Thoracic aorta (tissue), 2 donors: ENCODE results near the gene TUBGCP2. TPM values are rescaled to one million over a fixed set of nuclear protein-coding genes. Genes with fewer than 3 reads are reported as not detected.

Source experiments
- ATAC-seq: fragments of 150-250 bp; one replicate; pipeline ENCODE4 v1.8.0; 2017; ENCODE audit warnings: low read depth; ENCODE audit not compliant: insufficient number of reproducible peaks, low FRiP score
- DNase-seq: peaks from one replicate; pipeline ENCODE4 v3.0.0-alpha.2; 2020; ENCODE audit warnings: low spot score
- H3K27ac ChIP-seq, 2 donors: fragments of 200-600 bp; sonication (generic); 1 replicate in 1 of 2; 2 replicates in 1 of 2; pipeline ENCODE4 v1.5.1; 2016; ENCODE audit warnings: mild to moderate bottlenecking in 2 of 2, moderate library complexity in 2 of 2
- H3K27me3 ChIP-seq: fragments of 200-600 bp; sonication (generic); replicated peaks from 2 replicates; pipeline ENCODE4 v1.6.0; 2016; ENCODE audit warnings: mild to moderate bottlenecking; ENCODE audit not compliant: insufficient read depth
- H3K36me3 ChIP-seq: fragments of 200-600 bp; sonication (generic); one replicate; pipeline ENCODE4 v1.5.1; 2016
- H3K4me1 ChIP-seq, 2 donors: fragments of 200-600 bp; sonication (generic); 1 replicate in 1 of 2; 2 replicates in 1 of 2; pipeline versions ENCODE4 v1.5.1 to v1.6.0; 2016; ENCODE audit warnings: low read depth in 2 of 2, mild to moderate bottlenecking in 1 of 2; ENCODE audit not compliant: control insufficient read depth in 1 of 2
- H3K4me3 ChIP-seq: fragments of 200-600 bp; sonication (generic); 2 replicates; pipeline ENCODE4 v1.5.1; 2016; ENCODE audit warnings: mild to moderate bottlenecking
- H3K9me3 ChIP-seq: fragments of 200-600 bp; sonication (generic); 2 replicates; pipeline ENCODE4 v1.5.1; 2016
- total RNA-seq, 2 donors: library from RNA; depleted of rRNA; stranded (reverse); fragments of >200 nt; gene quantifications; one replicate each; pipeline versions ENCODE4 v1.1.0 to v1.2.3, GENCODE V29; 2016
- TF ChIP-seq, protein P1 (sequence below): fragments of 200-600 bp; sonication (generic); IDR thresholded peaks from one replicate; pipeline ENCODE4 v1.5.1; 2019; ENCODE audit warnings: antibody characterized with exemption

TUBGCP2 gene
- total RNA-seq, 2 donors from 2014 or later = 51.2 to 65.5 TPM

DNA sequence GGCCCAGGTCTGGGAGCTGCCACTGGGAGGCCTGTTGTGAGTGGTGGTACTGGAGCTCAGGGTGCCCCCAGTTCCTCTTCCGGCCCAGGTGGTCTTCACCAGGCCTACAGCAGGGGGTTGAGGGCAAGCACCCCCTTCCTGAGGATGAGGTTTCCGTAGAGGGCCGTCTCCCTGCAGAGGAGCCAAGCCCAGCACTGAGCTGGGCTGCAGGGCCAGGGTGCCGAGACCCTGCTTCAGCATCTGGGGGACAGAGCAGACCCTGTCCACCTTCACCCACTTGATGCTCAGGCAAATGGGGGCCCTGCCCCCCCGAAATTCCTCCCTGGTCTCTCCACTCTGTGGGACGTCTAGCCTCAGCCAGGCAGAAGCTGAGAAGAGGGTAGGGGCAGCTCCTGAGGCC, 46.6 kb upstream of the TUBGCP2 start:
- H3K27ac ChIP-seq = no peak overlapping the region
- ATAC-seq (no peak), DNase-seq (no peak)
- no peaks in the 10 kb centered on the region for H3K9me3 ChIP-seq
- TF ChIP-seq, protein P1, sequence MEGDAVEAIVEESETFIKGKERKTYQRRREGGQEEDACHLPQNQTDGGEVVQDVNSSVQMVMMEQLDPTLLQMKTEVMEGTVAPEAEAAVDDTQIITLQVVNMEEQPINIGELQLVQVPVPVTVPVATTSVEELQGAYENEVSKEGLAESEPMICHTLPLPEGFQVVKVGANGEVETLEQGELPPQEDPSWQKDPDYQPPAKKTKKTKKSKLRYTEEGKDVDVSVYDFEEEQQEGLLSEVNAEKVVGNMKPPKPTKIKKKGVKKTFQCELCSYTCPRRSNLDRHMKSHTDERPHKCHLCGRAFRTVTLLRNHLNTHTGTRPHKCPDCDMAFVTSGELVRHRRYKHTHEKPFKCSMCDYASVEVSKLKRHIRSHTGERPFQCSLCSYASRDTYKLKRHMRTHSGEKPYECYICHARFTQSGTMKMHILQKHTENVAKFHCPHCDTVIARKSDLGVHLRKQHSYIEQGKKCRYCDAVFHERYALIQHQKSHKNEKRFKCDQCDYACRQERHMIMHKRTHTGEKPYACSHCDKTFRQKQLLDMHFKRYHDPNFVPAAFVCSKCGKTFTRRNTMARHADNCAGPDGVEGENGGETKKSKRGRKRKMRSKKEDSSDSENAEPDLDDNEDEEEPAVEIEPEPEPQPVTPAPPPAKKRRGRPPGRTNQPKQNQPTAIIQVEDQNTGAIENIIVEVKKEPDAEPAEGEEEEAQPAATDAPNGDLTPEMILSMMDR = no peak
- no peaks in the 10 kb centered on the region for H3K36me3 ChIP-seq
- H3K4me1 ChIP-seq = peaks cover 3 to 21% of the 10 kb centered on the region in 2 donors
- H3K4me3 ChIP-seq = no peak overlapping the region
- H3K27me3 ChIP-seq = no peaks in the 10 kb centered on the region

DNA sequence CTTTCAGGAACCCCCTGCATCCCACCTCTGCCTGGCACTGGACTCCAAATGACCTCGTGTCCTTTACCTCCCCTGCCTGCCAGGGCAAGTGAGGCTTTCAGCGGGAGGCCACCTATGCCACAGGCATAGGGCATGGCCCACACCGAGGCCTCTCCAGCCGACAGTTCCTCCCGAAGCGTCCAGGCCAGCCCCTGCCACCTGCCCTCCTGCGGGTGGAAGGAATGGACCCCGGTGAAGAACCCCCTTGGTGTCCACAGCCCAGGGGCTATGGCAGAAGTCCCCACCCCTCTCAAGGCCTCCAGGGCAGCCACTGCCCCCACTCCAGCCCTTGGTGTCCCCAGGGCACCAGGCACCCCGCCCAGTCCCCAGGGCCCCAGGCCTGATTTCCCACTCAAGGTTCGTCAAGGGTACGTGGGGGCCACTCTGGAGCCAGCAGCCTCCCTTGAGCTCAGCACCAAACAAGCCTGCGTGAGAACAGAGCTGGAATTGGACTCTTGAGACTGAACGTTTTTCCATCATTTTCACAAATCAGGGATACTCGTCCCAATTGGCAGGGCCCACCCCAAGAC, 46.1 kb upstream of the TUBGCP2 start:
- Histone ChIP-seq H3K4me1 (peaks cover 3 to 21% of the 10 kb centered on the region in 2 donors), H3K4me3 (no peak overlapping the region), H3K36me3 (no peaks in the 10 kb centered on the region), H3K27ac (no peak overlapping the region), H3K27me3 (no peaks in the 10 kb centered on the region), H3K9me3 (no peaks in the 10 kb centered on the region)
- TF ChIP-seq, protein P1 = no peak
- no peak for ATAC-seq
- no peak for DNase-seq

DNA sequence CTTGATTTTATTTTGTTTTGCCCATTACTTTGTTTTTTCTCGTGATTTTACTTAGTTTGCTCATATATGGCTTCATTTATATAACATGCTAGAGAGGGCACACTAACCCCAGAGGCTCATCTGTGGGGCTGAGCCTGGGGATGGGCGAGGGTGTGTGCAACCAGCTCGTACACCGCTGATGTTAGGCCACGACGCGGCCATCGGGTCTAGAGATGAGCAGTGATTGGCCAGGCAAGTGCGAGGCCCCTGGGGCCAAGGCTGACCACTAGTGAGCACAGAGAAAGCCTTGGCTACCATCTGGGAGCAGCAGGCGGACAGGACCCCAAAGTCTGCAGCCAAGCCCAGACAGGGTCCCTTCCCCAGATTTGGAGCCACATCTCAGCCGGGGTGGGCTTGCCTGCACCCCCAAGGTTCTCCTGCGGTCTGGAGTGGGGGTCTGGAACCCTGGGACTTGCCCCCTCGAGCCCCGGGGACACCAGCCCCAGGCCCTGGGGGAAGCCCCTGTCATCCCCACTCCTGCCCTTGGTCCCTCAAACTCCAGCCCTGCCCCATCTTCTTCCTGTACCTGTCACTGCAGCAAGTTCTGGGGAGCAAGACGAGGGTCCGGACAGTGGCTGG, 45.4 kb upstream of the TUBGCP2 start:
- Histone ChIP-seq H3K9me3 (no peaks in the 10 kb centered on the region), H3K4me1 (peaks cover 3 to 21% of the 10 kb centered on the region in 2 donors), H3K27ac (no peak overlapping the region), H3K4me3 (no peak overlapping the region), H3K36me3 (no peaks in the 10 kb centered on the region), H3K27me3 (no peaks in the 10 kb centered on the region)
- TF ChIP-seq, protein P1 = no peak
- no peak for DNase-seq
- ATAC-seq = no peak

DNA sequence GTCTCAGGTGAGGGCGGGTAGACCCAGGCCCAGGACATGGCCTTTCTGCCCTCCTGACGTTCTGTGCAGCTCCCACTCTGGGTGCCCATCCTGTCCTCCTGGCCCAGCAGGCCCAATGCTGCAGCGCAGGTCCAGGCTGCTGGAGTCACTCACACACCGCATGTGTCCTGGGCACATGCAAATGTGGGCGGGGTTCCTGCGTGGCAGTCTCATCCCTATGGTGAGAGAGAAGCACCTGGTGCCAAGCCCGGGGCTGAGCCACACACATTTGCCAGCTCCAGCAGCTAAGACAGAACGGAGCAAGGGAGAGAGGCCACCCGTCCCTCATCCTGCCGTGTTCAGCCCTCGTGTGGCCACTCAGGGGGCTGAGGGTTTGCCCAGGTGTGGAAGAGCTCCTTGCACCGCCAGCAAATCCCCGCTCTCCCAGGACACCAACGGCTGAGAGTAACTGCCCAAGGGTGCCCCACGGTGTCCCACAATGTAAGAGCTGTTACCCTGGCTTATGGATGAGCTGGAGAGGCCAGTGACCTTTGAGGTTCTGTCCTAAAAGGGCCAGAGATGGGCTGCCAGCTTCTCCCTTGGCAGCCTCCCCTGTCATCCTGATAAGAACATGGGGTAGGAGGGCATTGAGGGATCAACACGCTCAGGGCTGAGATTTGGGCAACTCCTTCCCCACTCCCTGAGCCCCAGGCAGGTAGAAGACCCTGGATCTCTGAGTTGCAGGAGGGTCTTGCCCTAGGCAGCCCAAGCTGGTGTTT, 44.7 kb upstream of the TUBGCP2 start:
- H3K4me1 ChIP-seq = peaks cover 3 to 21% of the 10 kb centered on the region in 2 donors
- no peak for ATAC-seq
- no peak overlapping the region for H3K4me3 ChIP-seq
- TF ChIP-seq, protein P1 = no peak
- H3K9me3 ChIP-seq = no peaks in the 10 kb centered on the region
- DNase-seq = no peak
- no peaks in the 10 kb centered on the region for H3K27me3 ChIP-seq
- no peaks in the 10 kb centered on the region for H3K36me3 ChIP-seq
- H3K27ac ChIP-seq = no peak overlapping the region
